Measurements from ENCODE around the gene TMEM144. TPM values are rescaled to one million over a fixed set of nuclear protein-coding genes. Genes with fewer than 3 reads are reported as not detected.

The TMEM144 gene
- polyA plus RNA-seq, 1 donor, result 93.1 TPM

- Histone ChIP-seq H3K27me3 (ENCODE audit: control insufficient read depth, insufficient read depth, low read length) (no peaks in the 10 kb centered on the region), H3K27ac (ENCODE audit: low read length) (peak overlapping the region; percentile 82), H3K36me3 (ENCODE audit: control insufficient read depth, insufficient read depth, low read length) (no peaks in the 10 kb centered on the region), H3K4me1 (ENCODE audit: control insufficient read depth, insufficient read depth, low read length) (peaks cover 19% of the 10 kb centered on the region), H3K9me3 (ENCODE audit: control insufficient read depth, low read depth, low read length) (no peaks in the 10 kb centered on the region), H3K4me3 (ENCODE audit: low read length) (peak overlapping the region; percentile 75)
- 0% methylated on average over 4 of the region's 18 CpGs for WGBS (ENCODE audit: insufficient coverage, low lambda C conversion rate)
- DNase-seq, result peak in 1 of 2 donors; percentile 86
Measured at GRCh38 chr4:158169931-158170690, 40.2 kb upstream of the TMEM144 start.

GRCh38 chr4:158170691-158171561 is 39.4 kb upstream of the TMEM144 start:
- Histone ChIP-seq H3K4me1 (ENCODE audit: control insufficient read depth, insufficient read depth, low read length) (peaks cover 20% of the 10 kb centered on the region), H3K4me3 (ENCODE audit: low read length) (peak overlapping the region; percentile 75), H3K27ac (ENCODE audit: low read length) (peak overlapping the region; percentile 82), H3K36me3 (ENCODE audit: control insufficient read depth, insufficient read depth, low read length) (no peaks in the 10 kb centered on the region), H3K27me3 (ENCODE audit: control insufficient read depth, insufficient read depth, low read length) (no peaks in the 10 kb centered on the region), H3K9me3 (ENCODE audit: control insufficient read depth, low read depth, low read length) (no peaks in the 10 kb centered on the region)
- DNase-seq, result peak; percentile 66 to 88
- no CpG with 5 or more reads among the region's 42 CpGs for WGBS (ENCODE audit: insufficient coverage, low lambda C conversion rate)

GRCh38 chr4:158172261-158173258 is 37.7 kb upstream of the TMEM144 start, which contains the start of gene GASK1B:
GASK1B (minus strand) TSS chr4:158173025; CDS start chr4:158171375, 1,650 bp downstream.
- Histone ChIP-seq H3K27me3 (ENCODE audit: control insufficient read depth, insufficient read depth, low read length) (no peaks in the 10 kb centered on the region), H3K27ac (ENCODE audit: low read length) (peak within 1 kb of the TSS; percentile 82), H3K36me3 (ENCODE audit: control insufficient read depth, insufficient read depth, low read length) (no peaks in the 10 kb centered on the region), H3K9me3 (ENCODE audit: control insufficient read depth, low read depth, low read length) (no peaks in the 10 kb centered on the region), H3K4me3 (ENCODE audit: low read length) (peak within 1 kb of the TSS; percentile 75), H3K4me1 (ENCODE audit: control insufficient read depth, insufficient read depth, low read length) (peaks cover 25% of the 10 kb centered on the region)
- WGBS (ENCODE audit: insufficient coverage, low lambda C conversion rate), result 0% methylated on average over 4 of the region's 12 CpGs
- peak; percentile 58 to 91 for DNase-seq

GRCh38 chr4:158176108-158176507 is 34.2 kb upstream of the TMEM144 start:
- Histone ChIP-seq H3K4me1 (ENCODE audit: control insufficient read depth, insufficient read depth, low read length) (peaks cover 20% of the 10 kb centered on the region), H3K9me3 (ENCODE audit: control insufficient read depth, low read depth, low read length) (no peaks in the 10 kb centered on the region), H3K4me3 (ENCODE audit: low read length) (no peak overlapping the region), H3K36me3 (ENCODE audit: control insufficient read depth, insufficient read depth, low read length) (no peaks in the 10 kb centered on the region), H3K27me3 (ENCODE audit: control insufficient read depth, insufficient read depth, low read length) (no peaks in the 10 kb centered on the region), H3K27ac (ENCODE audit: low read length) (no peak overlapping the region)
- peak in 1 of 2 donors; percentile 52 for DNase-seq
- WGBS (ENCODE audit: insufficient coverage, low lambda C conversion rate), result 40% methylated on average over 1 of the region's 2 CpGs

- DNase-seq, result peak in 1 of 2 donors; percentile 5
- no peaks in the 10 kb centered on the region for H3K9me3 ChIP-seq (ENCODE audit: control insufficient read depth, low read depth, low read length)
- H3K4me1 ChIP-seq (ENCODE audit: control insufficient read depth, insufficient read depth, low read length), result peaks cover 20% of the 10 kb centered on the region
- no peaks in the 10 kb centered on the region for H3K27me3 ChIP-seq (ENCODE audit: control insufficient read depth, insufficient read depth, low read length)
- H3K4me3 ChIP-seq (ENCODE audit: low read length), result no peak overlapping the region
- no peak overlapping the region for H3K27ac ChIP-seq (ENCODE audit: low read length)
- H3K36me3 ChIP-seq (ENCODE audit: control insufficient read depth, insufficient read depth, low read length), result no peaks in the 10 kb centered on the region
Measured at GRCh38 chr4:158176776-158177175, 33.5 kb upstream of the TMEM144 start.

GRCh38 chr4:158179465-158179864 is 30.8 kb upstream of the TMEM144 start:
- Histone ChIP-seq H3K36me3 (ENCODE audit: control insufficient read depth, insufficient read depth, low read length) (no peaks in the 10 kb centered on the region), H3K4me3 (ENCODE audit: low read length) (no peak overlapping the region), H3K27me3 (ENCODE audit: control insufficient read depth, insufficient read depth, low read length) (no peaks in the 10 kb centered on the region), H3K9me3 (ENCODE audit: control insufficient read depth, low read depth, low read length) (no peaks in the 10 kb centered on the region), H3K27ac (ENCODE audit: low read length) (no peak overlapping the region), H3K4me1 (ENCODE audit: control insufficient read depth, insufficient read depth, low read length) (peaks cover 13% of the 10 kb centered on the region)
- DNase-seq, result no peak
- WGBS (ENCODE audit: insufficient coverage, low lambda C conversion rate), result 100% methylated on average over 2 of the region's 3 CpGs

GRCh38 chr4:158181906-158182305 is 28.4 kb upstream of the TMEM144 start:
- WGBS (ENCODE audit: insufficient coverage, low lambda C conversion rate), result 93% methylated on average over 3 of the region's 5 CpGs
- H3K4me1 ChIP-seq (ENCODE audit: control insufficient read depth, insufficient read depth, low read length), result no peaks in the 10 kb centered on the region
- DNase-seq, result no peak
- peaks cover 2% of the 10 kb centered on the region for H3K36me3 ChIP-seq (ENCODE audit: control insufficient read depth, insufficient read depth, low read length)
- no peak overlapping the region for H3K27ac ChIP-seq (ENCODE audit: low read length)
- no peaks in the 10 kb centered on the region for H3K9me3 ChIP-seq (ENCODE audit: control insufficient read depth, low read depth, low read length)
- no peaks in the 10 kb centered on the region for H3K27me3 ChIP-seq (ENCODE audit: control insufficient read depth, insufficient read depth, low read length)
- H3K4me3 ChIP-seq (ENCODE audit: low read length), result no peak overlapping the region

- H3K27me3 ChIP-seq (ENCODE audit: control insufficient read depth, insufficient read depth, low read length), result no peaks in the 10 kb centered on the region
- peaks cover 2% of the 10 kb centered on the region for H3K36me3 ChIP-seq (ENCODE audit: control insufficient read depth, insufficient read depth, low read length)
- no peaks in the 10 kb centered on the region for H3K4me1 ChIP-seq (ENCODE audit: control insufficient read depth, insufficient read depth, low read length)
- no peak overlapping the region for H3K27ac ChIP-seq (ENCODE audit: low read length)
- no peak overlapping the region for H3K4me3 ChIP-seq (ENCODE audit: low read length)
- WGBS (ENCODE audit: insufficient coverage, low lambda C conversion rate), result no CpG with 5 or more reads among the region's 15 CpGs
- no peak for DNase-seq
- H3K9me3 ChIP-seq (ENCODE audit: control insufficient read depth, low read depth, low read length), result no peaks in the 10 kb centered on the region
Measured at GRCh38 chr4:158182736-158183135, 27.6 kb upstream of the TMEM144 start.

GRCh38 chr4:158186815-158187214 is 23.5 kb upstream of the TMEM144 start:
- no CpG with 5 or more reads among the region's 2 CpGs for WGBS (ENCODE audit: insufficient coverage, low lambda C conversion rate)
- no peaks in the 10 kb centered on the region for H3K27me3 ChIP-seq (ENCODE audit: control insufficient read depth, insufficient read depth, low read length)
- H3K27ac ChIP-seq (ENCODE audit: low read length), result no peak overlapping the region
- H3K9me3 ChIP-seq (ENCODE audit: control insufficient read depth, low read depth, low read length), result no peaks in the 10 kb centered on the region
- DNase-seq, result no peak
- peaks cover 2% of the 10 kb centered on the region for H3K36me3 ChIP-seq (ENCODE audit: control insufficient read depth, insufficient read depth, low read length)
- no peaks in the 10 kb centered on the region for H3K4me1 ChIP-seq (ENCODE audit: control insufficient read depth, insufficient read depth, low read length)
- no peak overlapping the region for H3K4me3 ChIP-seq (ENCODE audit: low read length)

GRCh38 chr4:158189422-158189821 is 20.9 kb upstream of the TMEM144 start:
- H3K36me3 ChIP-seq (ENCODE audit: control insufficient read depth, insufficient read depth, low read length), result peaks cover 2% of the 10 kb centered on the region
- no peaks in the 10 kb centered on the region for H3K9me3 ChIP-seq (ENCODE audit: control insufficient read depth, low read depth, low read length)
- H3K27ac ChIP-seq (ENCODE audit: low read length), result no peak overlapping the region
- no peak overlapping the region for H3K4me3 ChIP-seq (ENCODE audit: low read length)
- no peaks in the 10 kb centered on the region for H3K27me3 ChIP-seq (ENCODE audit: control insufficient read depth, insufficient read depth, low read length)
- 100% methylated on average over 1 of the region's 1 CpG for WGBS (ENCODE audit: insufficient coverage, low lambda C conversion rate)
- DNase-seq, result no peak
- H3K4me1 ChIP-seq (ENCODE audit: control insufficient read depth, insufficient read depth, low read length), result no peaks in the 10 kb centered on the region
